T-helper 2 cell treated with Interferon-gamma antibody and Interleukin-4, amounts not matched to agents 5 μg/mL and 100 μg/mL, for 36 hours (primary cell): ENCODE results near the gene PERCC1.

Experiments used
- DNase-seq: peaks from one replicate; pipeline ENCODE4 v3.0.0; 2021; ENCODE audit warnings: low spot score
- H3K27ac Mint-ChIP-seq: one replicate; pipeline ENCODE4 v1.8.0; 2021; ENCODE audit warnings: mild to moderate bottlenecking, mixed read lengths
- H3K27me3 Mint-ChIP-seq: one replicate; pipeline ENCODE4 v1.8.0; 2021; ENCODE audit warnings: low read depth, mixed read lengths
- H3K36me3 Mint-ChIP-seq: one replicate; pipeline ENCODE4 v1.8.0; 2021; ENCODE audit warnings: low read depth, mixed read lengths
- H3K4me1 Mint-ChIP-seq: one replicate; pipeline ENCODE4 v1.8.0; 2021; ENCODE audit warnings: low read depth, mixed read lengths
- H3K4me3 Mint-ChIP-seq: one replicate; pipeline ENCODE4 v1.8.0; 2022; ENCODE audit warnings: mild to moderate bottlenecking, moderate library complexity, mixed read lengths
- H3K9me3 Mint-ChIP-seq: one replicate; pipeline ENCODE4 v1.8.0; 2021; ENCODE audit warnings: mixed read lengths

The PERCC1 gene

DNA sequence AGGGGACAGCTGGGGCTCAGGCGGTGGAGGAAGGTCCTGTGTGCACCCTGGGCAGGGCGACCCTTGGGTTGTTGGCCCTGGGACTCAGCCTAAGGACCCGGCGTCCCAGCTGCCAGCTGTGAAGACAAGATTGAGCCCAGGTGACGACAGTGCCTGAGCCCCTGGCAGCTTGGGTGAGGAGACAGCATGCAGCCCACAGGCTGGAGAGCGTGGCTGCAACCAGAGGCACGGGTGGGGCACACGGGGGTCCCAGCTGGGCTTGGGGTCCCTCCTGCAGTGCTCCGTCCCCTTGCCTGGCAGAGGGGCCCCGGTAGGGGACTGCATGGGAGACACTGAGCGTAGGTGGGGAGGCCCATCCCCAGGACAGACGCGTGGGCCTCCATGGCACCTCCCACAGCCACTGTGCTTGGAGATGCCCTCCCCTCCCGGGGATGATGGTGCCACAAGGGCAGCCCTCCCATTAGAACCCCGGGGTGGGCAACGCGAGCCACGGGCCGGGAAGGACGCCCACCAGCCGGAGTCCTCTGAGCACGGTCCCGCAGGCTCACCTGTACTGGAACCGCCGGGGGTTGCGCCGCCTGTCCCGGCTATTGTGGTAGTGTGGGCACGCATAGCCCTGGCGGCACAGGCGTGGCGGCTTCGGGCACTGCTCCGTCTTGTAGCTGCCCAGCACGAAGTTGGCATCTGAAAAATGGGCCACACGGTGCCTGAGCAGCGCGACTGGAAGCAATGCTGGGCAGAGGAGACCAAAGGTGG, 31.9 kb upstream of the PERCC1 start:
- Mint-ChIP-seq H3K4me1 (no peaks in the 10 kb centered on the region), H3K27me3 (no peaks in the 10 kb centered on the region), H3K4me3 (no peak overlapping the region), H3K27ac (no peak overlapping the region), H3K36me3 (peaks cover 18% of the 10 kb centered on the region), H3K9me3 (no peaks in the 10 kb centered on the region)
- DNase-seq = no peak

GRCh38 chr16:1401061-1401757, 29.7 kb upstream of the PERCC1 start:
- no peak overlapping the region for H3K27ac Mint-ChIP-seq

DNA sequence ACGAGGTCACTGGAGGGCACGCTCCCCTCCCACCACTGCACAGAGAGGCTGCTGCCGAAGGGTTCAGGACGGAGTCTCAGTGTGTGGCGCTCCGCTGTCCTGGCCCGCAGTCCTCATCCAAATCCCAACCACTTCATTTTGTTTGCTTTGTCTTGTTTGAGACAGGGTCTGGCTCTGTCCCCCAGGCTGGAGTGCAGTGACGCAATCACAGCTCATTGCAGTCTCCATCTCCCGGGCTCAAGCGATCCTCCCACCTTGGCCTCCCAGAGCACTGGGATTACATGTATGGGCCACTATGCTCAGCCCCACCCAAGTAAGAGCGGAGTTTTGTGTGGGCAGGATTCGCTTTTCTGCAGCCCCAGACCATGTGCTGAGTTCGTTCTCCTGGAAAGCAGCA, 29.1 kb upstream of the PERCC1 start:
- Mint-ChIP-seq H3K4me3 (no peak overlapping the region), H3K4me1 (no peaks in the 10 kb centered on the region), H3K27ac (no peak overlapping the region), H3K9me3 (no peaks in the 10 kb centered on the region), H3K27me3 (no peaks in the 10 kb centered on the region), H3K36me3 (peaks cover 18% of the 10 kb centered on the region)
- no peak for DNase-seq

More at GRCh38 chr16:1401061-1401757, 29.7 kb upstream of the PERCC1 start:
- Mint-ChIP-seq H3K27me3 (no peaks in the 10 kb centered on the region), H3K36me3 (peaks cover 19% of the 10 kb centered on the region), H3K4me3 (no peak overlapping the region), H3K9me3 (no peaks in the 10 kb centered on the region), H3K4me1 (no peaks in the 10 kb centered on the region)
- no peak for DNase-seq

DNA sequence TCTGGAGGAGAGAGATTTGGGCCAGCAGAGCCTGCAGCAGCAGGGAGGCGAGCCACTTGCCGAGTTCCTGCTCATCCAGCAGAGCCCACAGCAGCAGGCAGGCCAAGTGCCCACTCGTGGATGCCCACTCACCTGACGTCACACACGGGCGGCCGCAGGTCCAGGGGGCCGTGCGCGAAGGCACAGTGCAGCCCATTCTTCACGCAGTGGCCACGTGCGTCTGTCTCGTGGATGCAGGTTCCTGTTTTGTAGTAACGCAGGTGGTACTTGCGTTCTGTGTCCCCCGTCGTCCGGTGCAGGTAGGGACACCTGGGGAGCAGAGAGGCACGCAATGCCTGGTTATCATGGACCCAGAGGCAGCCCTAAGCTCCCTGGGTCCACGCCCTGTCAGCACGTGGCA, 27.8 kb upstream of the PERCC1 start:
- Mint-ChIP-seq H3K27ac (no peak overlapping the region), H3K4me1 (no peaks in the 10 kb centered on the region), H3K9me3 (no peaks in the 10 kb centered on the region), H3K36me3 (peaks cover 20% of the 10 kb centered on the region), H3K27me3 (no peaks in the 10 kb centered on the region), H3K4me3 (no peak overlapping the region)
- no peak for DNase-seq

- Mint-ChIP-seq H3K27ac (no peak overlapping the region), H3K4me3 (no peak overlapping the region), H3K36me3 (peaks cover 18% of the 10 kb centered on the region), H3K27me3 (no peaks in the 10 kb centered on the region), H3K9me3 (no peaks in the 10 kb centered on the region), H3K4me1 (no peaks in the 10 kb centered on the region)
- DNase-seq = no peak
Measured at GRCh38 chr16:1403733-1404132, 27.1 kb upstream of the PERCC1 start.

DNA sequence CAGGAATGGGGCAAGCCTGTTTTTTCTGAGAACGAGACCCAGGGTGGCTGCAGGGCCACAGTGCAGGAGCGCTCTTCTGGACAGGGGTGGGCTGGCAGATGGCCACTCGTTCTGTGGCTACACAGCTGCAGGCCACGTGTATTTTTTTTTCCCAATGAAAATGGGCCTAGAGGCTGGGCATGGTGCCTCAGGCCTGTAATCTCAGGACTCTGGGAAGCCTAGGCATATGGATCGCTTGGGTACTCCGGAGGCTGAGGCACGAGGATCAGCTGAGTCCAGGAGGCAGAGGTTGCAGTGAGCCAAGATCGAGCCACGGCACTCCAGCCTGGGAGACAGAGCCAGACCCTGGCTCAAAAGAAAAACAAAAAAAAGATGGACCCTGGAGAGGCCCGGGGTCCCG, 23.1 kb upstream of the PERCC1 start:
- H3K27ac Mint-ChIP-seq = no peak overlapping the region
- H3K4me3 Mint-ChIP-seq = peak overlapping the region; percentile 68
- peaks cover 14% of the 10 kb centered on the region for H3K36me3 Mint-ChIP-seq

GRCh38 chr16:1408171-1408837, 22.6 kb upstream of the PERCC1 start:
- peak; percentile 94 for DNase-seq
- H3K9me3 Mint-ChIP-seq = no peaks in the 10 kb centered on the region
- no peaks in the 10 kb centered on the region for H3K27me3 Mint-ChIP-seq
- peak overlapping the region; percentile 7 for H3K27ac Mint-ChIP-seq
- H3K36me3 Mint-ChIP-seq = peaks cover 14% of the 10 kb centered on the region
- peak overlapping the region; percentile 65 for H3K4me3 Mint-ChIP-seq
- H3K4me1 Mint-ChIP-seq = peaks cover 8% of the 10 kb centered on the region

More for the DNA sequence above, 23.1 kb upstream of the PERCC1 start:
- no peaks in the 10 kb centered on the region for H3K9me3 Mint-ChIP-seq
- H3K27me3 Mint-ChIP-seq = no peaks in the 10 kb centered on the region
- H3K4me1 Mint-ChIP-seq = peaks cover 8% of the 10 kb centered on the region
- no peak for DNase-seq

GRCh38 chr16:1412847-1413246, 18.0 kb upstream of the PERCC1 start:
- Mint-ChIP-seq H3K27ac (no peak overlapping the region), H3K4me3 (peak overlapping the region; percentile 29), H3K27me3 (no peaks in the 10 kb centered on the region)

DNA sequence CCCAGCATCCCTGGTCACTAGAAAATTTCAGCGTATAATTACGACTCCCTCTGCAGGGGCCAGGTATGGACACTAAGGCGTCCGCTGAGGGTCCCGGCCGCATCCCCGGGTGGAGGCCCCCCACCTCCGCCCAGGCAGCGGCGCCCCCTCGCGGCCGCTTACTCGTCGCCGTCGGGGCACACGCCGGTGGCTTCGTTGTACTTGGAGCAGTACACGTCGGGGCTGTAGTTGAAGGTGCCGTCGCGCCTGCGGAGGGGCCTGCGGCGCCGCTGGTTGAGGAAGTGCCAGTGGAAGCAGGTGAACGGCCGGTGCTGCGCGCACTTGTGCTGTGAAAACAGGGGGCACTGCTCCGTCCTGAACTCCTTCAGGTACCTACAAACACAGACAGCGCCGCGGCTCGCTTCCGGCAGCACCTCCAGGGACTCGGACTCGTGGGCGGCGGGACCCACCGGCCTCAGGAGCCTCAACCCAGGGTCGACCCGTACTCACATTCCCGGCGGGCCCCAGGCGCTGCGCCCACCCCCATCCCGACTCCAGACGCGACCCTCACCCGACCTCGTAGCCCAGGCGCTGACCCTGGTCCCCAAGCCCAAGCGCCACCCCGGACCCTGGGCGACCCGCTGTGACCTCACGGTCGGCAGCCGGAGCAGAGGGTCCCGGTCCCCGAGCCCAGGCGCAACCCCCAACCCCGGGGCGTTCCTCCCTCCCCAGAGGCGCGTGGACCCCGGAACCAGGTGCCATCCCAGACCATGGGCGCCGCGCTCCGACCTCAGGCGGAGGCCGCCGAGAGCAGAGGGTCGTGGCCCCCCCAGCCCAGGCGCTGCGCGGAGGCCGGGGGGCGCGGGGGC, 17.0 kb upstream of the PERCC1 start:
- no peaks in the 10 kb centered on the region for H3K9me3 Mint-ChIP-seq
- H3K36me3 Mint-ChIP-seq = peaks cover 11% of the 10 kb centered on the region
- H3K27me3 Mint-ChIP-seq = no peaks in the 10 kb centered on the region
- peaks cover 13% of the 10 kb centered on the region for H3K4me1 Mint-ChIP-seq
- peak overlapping the region; percentile 91 for H3K27ac Mint-ChIP-seq
- peak overlapping the region; percentile 84 for H3K4me3 Mint-ChIP-seq
- peak; percentile 70 for DNase-seq

More at GRCh38 chr16:1412847-1413246, 18.0 kb upstream of the PERCC1 start:
- H3K4me1 Mint-ChIP-seq = peaks cover 12% of the 10 kb centered on the region
- H3K9me3 Mint-ChIP-seq = no peaks in the 10 kb centered on the region
- no peak for DNase-seq
- peaks cover 8% of the 10 kb centered on the region for H3K36me3 Mint-ChIP-seq

- Mint-ChIP-seq H3K4me3 (peak within 1 kb of the TSS; percentile 84), H3K9me3 (no peaks in the 10 kb centered on the region), H3K27ac (peak within 1 kb of the TSS; percentile 91), H3K27me3 (no peaks in the 10 kb centered on the region), H3K36me3 (peaks cover 12% of the 10 kb centered on the region), H3K4me1 (peaks cover 10% of the 10 kb centered on the region)
- peak; percentile 74 for DNase-seq
Measured at GRCh38 chr16:1414532-1415260, 16.2 kb upstream of the PERCC1 start, which contains the start of gene UNKL. Gene UNKL, minus strand, starts transcription at chr16:1414704. Its CDS starts 13 bp downstream, at chr16:1414691.

DNA sequence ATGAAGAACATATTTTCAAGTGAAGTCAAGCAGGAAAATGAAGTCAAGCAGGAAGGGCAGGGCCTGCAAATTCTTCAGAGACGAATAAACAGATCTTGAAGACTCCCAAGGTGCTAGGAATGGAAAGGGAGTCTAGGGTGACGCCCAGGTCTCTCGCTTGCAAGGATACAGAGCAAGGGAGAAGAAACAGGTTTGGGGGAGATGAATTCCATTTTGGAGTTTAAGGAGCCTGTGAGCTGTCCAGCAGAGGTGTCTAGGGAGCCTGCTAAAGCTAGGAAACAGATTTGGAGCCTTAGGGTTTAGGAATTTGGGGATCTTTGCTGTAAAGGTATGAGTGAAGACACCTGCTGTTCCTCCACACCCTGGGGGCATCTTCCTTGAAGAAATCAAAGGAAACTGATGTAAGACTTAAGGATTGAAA, 14.3 kb upstream of the PERCC1 start:
- DNase-seq = no peak
- H3K4me3 Mint-ChIP-seq = peak overlapping the region; percentile 5
- no peaks in the 10 kb centered on the region for H3K27me3 Mint-ChIP-seq
- H3K9me3 Mint-ChIP-seq = no peaks in the 10 kb centered on the region
- peak overlapping the region; percentile 71 for H3K27ac Mint-ChIP-seq
- peaks cover 13% of the 10 kb centered on the region for H3K36me3 Mint-ChIP-seq
- H3K4me1 Mint-ChIP-seq = peaks cover 17% of the 10 kb centered on the region

DNA sequence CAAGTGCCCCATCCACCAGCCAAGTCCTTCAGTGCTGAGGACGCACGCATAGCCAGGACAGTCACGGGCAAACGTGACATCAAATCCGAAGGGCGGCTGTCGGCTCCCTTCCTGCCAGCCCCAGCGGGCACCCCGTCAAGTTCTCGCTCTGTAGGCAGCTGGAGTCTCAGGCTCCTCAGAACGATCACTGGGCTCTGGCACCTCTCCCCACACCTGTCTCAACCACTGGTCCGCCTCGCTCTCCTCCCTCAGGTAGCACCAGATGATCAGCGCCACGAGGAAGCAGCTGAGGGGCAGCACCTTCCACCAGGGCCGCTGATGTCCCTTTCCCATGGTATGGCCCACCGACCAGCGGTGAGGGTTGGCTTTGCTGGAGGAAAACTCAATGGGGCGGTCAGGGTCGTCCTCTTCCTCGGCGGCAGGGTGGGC, 10.8 kb upstream of the PERCC1 start:
- H3K4me1 Mint-ChIP-seq = peaks cover 16% of the 10 kb centered on the region
- H3K27ac Mint-ChIP-seq = peak overlapping the region; percentile 99
- H3K27me3 Mint-ChIP-seq = no peaks in the 10 kb centered on the region
- H3K9me3 Mint-ChIP-seq = no peaks in the 10 kb centered on the region
- peaks cover 11% of the 10 kb centered on the region for H3K36me3 Mint-ChIP-seq
- DNase-seq = no peak
- H3K4me3 Mint-ChIP-seq = peak overlapping the region; percentile 92

DNA sequence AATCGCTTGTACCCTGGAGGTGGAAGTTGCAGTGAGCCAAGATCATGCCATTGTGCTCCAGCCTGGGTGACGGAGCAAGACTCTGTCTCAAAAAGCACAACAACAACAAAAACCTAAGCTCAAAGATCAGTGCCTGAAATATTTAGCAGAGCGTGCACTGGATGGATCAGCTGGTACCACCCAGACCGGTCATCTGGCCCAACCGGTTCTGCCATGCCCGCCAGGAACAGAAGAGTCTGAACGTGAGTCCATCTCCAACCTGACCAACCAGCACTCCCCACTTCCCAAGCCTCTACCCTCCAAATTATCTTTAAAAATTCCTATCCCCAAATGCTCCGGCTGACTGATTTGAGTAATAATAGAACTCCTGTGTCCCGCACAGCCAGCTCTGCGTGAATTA, 8.8 kb upstream of the PERCC1 start:
- no peaks in the 10 kb centered on the region for H3K9me3 Mint-ChIP-seq
- H3K4me3 Mint-ChIP-seq = peak overlapping the region; percentile 61
- peaks cover 14% of the 10 kb centered on the region for H3K4me1 Mint-ChIP-seq
- no peaks in the 10 kb centered on the region for H3K27me3 Mint-ChIP-seq
- H3K27ac Mint-ChIP-seq = peak overlapping the region; percentile 99
- peaks cover 11% of the 10 kb centered on the region for H3K36me3 Mint-ChIP-seq
- no peak for DNase-seq
